WTC11 (cell line): ENCODE measurements around the gene ACO2. TPM values are rescaled to one million over a fixed set of nuclear protein-coding genes. Genes with fewer than 3 reads are reported as not detected.

Source experiments
- ATF1 ChIP-seq: sonication (generic); formaldehyde crosslinking; IDR thresholded peaks from 2 replicates; pipeline ENCODE4 v1.8.1; 2023; ENCODE audit warnings: mild to moderate bottlenecking, moderate library complexity, missing genetic modification reagents
- CREM ChIP-seq: sonication (generic); formaldehyde crosslinking; IDR thresholded peaks from 2 replicates; pipeline ENCODE4 v1.8.1; 2022; ENCODE audit warnings: mild to moderate bottlenecking, missing genetic modification reagents, moderate library complexity
- GTF2I ChIP-seq: fragments of 250-450 bp; sonication (Bioruptor Pico); conservative IDR thresholded peaks from 2 replicates; pipeline ENCODE4 v1.4.0; 2021; ENCODE audit warnings: mild to moderate bottlenecking
- HMGA2 ChIP-seq: fragments of 250-450 bp; sonication (Bioruptor Pico); IDR thresholded peaks from 2 replicates; pipeline ENCODE4 v1.4.0; 2021; ENCODE audit warnings: mild to moderate bottlenecking, moderate library complexity
- IRF2 ChIP-seq: sonication (generic); formaldehyde crosslinking; IDR thresholded peaks from 2 replicates; pipeline ENCODE4 v1.8.0; 2022; ENCODE audit warnings: low read depth, missing genetic modification reagents, borderline replicate concordance
- JAZF1 ChIP-seq: fragments of 250-450 bp; sonication (Bioruptor Pico); IDR thresholded peaks from 2 replicates; pipeline ENCODE4 v1.9.0; 2021; ENCODE audit warnings: moderate library complexity, mild to moderate bottlenecking, inconsistent platforms
- NFYB ChIP-seq: sonication (generic); formaldehyde crosslinking; conservative IDR thresholded peaks from 2 replicates; pipeline ENCODE4 v1.8.0; 2022; ENCODE audit warnings: low read depth, missing genetic modification reagents
- SMAD3 ChIP-seq: sonication (generic); formaldehyde crosslinking; IDR thresholded peaks from 2 replicates; pipeline ENCODE4 v1.8.0; 2022; ENCODE audit warnings: missing genetic modification reagents, mild to moderate bottlenecking, borderline replicate concordance
- TEAD1 ChIP-seq: sonication (generic); formaldehyde crosslinking; IDR thresholded peaks from 2 replicates; pipeline ENCODE4 v1.8.0; 2022; ENCODE audit warnings: mild to moderate bottlenecking, missing genetic modification reagents
- total RNA-seq: library from RNA; stranded (reverse); gene quantifications from 3 replicates; pipeline ENCODE4 v1.2.3, GENCODE V29; 2021
- TF ChIP-seq, protein P1 (sequence below): sonication (generic); formaldehyde crosslinking; IDR thresholded peaks from 2 replicates; pipeline ENCODE4 v1.8.0; 2022; ENCODE audit warnings: mild to moderate bottlenecking, missing genetic modification reagents
- TF ChIP-seq, protein P2 (sequence below): sonication (generic); formaldehyde crosslinking; IDR thresholded peaks from 2 replicates; pipeline ENCODE4 v1.8.0; 2022; ENCODE audit warnings: mild to moderate bottlenecking, missing genetic modification reagents
- TF ChIP-seq, protein P3 (sequence below): sonication (generic); formaldehyde crosslinking; IDR thresholded peaks from 2 replicates; pipeline ENCODE4 v1.8.1; 2022; ENCODE audit warnings: mild to moderate bottlenecking, moderate library complexity, missing genetic modification reagents
- TF ChIP-seq, protein P4 (sequence below): fragments of 250-450 bp; sonication (Bioruptor Pico); IDR thresholded peaks from 2 replicates; pipeline ENCODE4 v1.9.0; 2021; ENCODE audit warnings: mild to moderate bottlenecking, borderline replicate concordance
- TF ChIP-seq, protein P5 (sequence below): fragments of 250-450 bp; sonication (Bioruptor Pico); IDR thresholded peaks from 2 replicates; pipeline ENCODE4 v1.9.0; 2021; ENCODE audit warnings: mild to moderate bottlenecking
- TF ChIP-seq, protein P6 (sequence below): sonication (generic); formaldehyde crosslinking; IDR thresholded peaks from 2 replicates; pipeline ENCODE4 v1.8.1; 2023; ENCODE audit warnings: mild to moderate bottlenecking, missing genetic modification reagents
- TF ChIP-seq, protein P7 (sequence below): fragments of 250-450 bp; sonication (Bioruptor Pico); IDR thresholded peaks from 2 replicates; pipeline ENCODE4 v1.8.0; 2021; ENCODE audit warnings: mild to moderate bottlenecking
- TF ChIP-seq, protein P8 (sequence below): sonication (generic); formaldehyde crosslinking; IDR thresholded peaks from 2 replicates; pipeline ENCODE4 v1.8.0; 2023; ENCODE audit warnings: missing genetic modification reagents, mild to moderate bottlenecking, borderline replicate concordance
- TF ChIP-seq, protein P9 (sequence below): sonication (generic); formaldehyde crosslinking; conservative IDR thresholded peaks from 2 replicates; pipeline ENCODE4 v1.8.1; 2022; ENCODE audit warnings: mild to moderate bottlenecking, missing genetic modification reagents

The ACO2 gene
- total RNA-seq, 1 experiment from 2014 or later, result 104 TPM

DNA sequence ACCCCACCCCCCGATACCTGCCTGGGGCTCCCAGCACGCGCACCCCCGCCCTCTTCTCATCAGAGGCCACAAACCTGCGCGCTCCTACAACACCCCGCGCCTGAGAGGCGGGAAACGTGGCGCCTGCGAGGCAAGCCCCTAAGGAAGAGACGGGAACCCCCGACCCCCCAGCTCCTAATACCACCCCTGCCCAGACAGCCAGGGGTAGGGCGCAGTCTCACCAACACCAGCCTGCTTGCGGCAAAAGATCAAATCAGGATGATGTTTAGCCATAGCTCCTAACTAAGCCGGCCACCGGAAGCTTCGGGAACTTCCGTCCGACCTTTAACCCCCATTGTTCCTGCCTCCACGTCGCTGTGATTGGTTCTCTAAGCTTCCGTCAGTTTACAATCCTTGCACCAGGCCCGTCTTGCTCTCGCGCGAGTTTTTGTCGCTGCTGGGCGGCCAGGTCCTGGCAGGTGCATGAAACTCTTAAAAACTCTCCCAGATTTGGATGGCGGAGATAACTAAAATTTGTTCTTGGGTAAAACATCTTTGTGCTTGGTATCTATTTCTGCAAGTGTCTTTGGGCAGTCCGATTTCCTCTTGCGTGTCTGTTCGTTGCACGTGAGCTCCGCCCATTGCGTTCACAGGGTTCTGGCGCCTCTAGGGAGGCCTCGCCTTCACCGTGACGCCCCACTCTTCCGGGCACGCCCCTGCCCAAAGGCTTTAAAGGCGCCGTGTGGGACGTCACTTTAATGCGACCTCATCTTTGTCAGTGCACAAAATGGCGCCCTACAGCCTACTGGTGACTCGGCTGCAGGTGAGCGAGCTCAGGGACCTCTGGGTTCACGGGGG, at the start of gene ACO2, which contains the start of gene PHF5A (continued):
- TF ChIP-seq TEAD1 (no peak; the same call in 1 of the 2 replicates), IRF2 (CRISPR knock-in tag) (no peak), NFYB (peak; percentile 97), JAZF1 (no peak), SMAD3 (CRISPR knock-in tag) (0 out of 2 replicates have a peak, but pooled peaks have one; percentile 66), HMGA2 (CRISPR knock-in tag) (no peak), ATF1 (CRISPR knock-in tag) (no peak; the same call in 1 of the 2 replicates), CREM (CRISPR knock-in tag) (peak; percentile 98), GTF2I (CRISPR knock-in tag) (no peak)
- TF ChIP-seq, protein P1, sequence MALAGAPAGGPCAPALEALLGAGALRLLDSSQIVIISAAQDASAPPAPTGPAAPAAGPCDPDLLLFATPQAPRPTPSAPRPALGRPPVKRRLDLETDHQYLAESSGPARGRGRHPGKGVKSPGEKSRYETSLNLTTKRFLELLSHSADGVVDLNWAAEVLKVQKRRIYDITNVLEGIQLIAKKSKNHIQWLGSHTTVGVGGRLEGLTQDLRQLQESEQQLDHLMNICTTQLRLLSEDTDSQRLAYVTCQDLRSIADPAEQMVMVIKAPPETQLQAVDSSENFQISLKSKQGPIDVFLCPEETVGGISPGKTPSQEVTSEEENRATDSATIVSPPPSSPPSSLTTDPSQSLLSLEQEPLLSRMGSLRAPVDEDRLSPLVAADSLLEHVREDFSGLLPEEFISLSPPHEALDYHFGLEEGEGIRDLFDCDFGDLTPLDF, result no peak
- TF ChIP-seq, protein P2, sequence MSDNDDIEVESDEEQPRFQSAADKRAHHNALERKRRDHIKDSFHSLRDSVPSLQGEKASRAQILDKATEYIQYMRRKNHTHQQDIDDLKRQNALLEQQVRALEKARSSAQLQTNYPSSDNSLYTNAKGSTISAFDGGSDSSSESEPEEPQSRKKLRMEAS, result peak; percentile 78
- TF ChIP-seq, protein P3, sequence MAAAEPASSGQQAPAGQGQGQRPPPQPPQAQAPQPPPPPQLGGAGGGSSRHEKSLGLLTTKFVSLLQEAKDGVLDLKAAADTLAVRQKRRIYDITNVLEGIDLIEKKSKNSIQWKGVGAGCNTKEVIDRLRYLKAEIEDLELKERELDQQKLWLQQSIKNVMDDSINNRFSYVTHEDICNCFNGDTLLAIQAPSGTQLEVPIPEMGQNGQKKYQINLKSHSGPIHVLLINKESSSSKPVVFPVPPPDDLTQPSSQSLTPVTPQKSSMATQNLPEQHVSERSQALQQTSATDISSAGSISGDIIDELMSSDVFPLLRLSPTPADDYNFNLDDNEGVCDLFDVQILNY (CRISPR knock-in tag), result no peak; the same call in 1 of the 2 replicates
- TF ChIP-seq, protein P4, sequence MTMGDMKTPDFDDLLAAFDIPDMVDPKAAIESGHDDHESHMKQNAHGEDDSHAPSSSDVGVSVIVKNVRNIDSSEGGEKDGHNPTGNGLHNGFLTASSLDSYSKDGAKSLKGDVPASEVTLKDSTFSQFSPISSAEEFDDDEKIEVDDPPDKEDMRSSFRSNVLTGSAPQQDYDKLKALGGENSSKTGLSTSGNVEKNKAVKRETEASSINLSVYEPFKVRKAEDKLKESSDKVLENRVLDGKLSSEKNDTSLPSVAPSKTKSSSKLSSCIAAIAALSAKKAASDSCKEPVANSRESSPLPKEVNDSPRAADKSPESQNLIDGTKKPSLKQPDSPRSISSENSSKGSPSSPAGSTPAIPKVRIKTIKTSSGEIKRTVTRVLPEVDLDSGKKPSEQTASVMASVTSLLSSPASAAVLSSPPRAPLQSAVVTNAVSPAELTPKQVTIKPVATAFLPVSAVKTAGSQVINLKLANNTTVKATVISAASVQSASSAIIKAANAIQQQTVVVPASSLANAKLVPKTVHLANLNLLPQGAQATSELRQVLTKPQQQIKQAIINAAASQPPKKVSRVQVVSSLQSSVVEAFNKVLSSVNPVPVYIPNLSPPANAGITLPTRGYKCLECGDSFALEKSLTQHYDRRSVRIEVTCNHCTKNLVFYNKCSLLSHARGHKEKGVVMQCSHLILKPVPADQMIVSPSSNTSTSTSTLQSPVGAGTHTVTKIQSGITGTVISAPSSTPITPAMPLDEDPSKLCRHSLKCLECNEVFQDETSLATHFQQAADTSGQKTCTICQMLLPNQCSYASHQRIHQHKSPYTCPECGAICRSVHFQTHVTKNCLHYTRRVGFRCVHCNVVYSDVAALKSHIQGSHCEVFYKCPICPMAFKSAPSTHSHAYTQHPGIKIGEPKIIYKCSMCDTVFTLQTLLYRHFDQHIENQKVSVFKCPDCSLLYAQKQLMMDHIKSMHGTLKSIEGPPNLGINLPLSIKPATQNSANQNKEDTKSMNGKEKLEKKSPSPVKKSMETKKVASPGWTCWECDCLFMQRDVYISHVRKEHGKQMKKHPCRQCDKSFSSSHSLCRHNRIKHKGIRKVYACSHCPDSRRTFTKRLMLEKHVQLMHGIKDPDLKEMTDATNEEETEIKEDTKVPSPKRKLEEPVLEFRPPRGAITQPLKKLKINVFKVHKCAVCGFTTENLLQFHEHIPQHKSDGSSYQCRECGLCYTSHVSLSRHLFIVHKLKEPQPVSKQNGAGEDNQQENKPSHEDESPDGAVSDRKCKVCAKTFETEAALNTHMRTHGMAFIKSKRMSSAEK, result no peak
- TF ChIP-seq, protein P5, sequence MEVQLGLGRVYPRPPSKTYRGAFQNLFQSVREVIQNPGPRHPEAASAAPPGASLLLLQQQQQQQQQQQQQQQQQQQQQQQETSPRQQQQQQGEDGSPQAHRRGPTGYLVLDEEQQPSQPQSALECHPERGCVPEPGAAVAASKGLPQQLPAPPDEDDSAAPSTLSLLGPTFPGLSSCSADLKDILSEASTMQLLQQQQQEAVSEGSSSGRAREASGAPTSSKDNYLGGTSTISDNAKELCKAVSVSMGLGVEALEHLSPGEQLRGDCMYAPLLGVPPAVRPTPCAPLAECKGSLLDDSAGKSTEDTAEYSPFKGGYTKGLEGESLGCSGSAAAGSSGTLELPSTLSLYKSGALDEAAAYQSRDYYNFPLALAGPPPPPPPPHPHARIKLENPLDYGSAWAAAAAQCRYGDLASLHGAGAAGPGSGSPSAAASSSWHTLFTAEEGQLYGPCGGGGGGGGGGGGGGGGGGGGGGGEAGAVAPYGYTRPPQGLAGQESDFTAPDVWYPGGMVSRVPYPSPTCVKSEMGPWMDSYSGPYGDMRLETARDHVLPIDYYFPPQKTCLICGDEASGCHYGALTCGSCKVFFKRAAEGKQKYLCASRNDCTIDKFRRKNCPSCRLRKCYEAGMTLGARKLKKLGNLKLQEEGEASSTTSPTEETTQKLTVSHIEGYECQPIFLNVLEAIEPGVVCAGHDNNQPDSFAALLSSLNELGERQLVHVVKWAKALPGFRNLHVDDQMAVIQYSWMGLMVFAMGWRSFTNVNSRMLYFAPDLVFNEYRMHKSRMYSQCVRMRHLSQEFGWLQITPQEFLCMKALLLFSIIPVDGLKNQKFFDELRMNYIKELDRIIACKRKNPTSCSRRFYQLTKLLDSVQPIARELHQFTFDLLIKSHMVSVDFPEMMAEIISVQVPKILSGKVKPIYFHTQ (CRISPR knock-in tag), result no peak
- TF ChIP-seq, protein P6, sequence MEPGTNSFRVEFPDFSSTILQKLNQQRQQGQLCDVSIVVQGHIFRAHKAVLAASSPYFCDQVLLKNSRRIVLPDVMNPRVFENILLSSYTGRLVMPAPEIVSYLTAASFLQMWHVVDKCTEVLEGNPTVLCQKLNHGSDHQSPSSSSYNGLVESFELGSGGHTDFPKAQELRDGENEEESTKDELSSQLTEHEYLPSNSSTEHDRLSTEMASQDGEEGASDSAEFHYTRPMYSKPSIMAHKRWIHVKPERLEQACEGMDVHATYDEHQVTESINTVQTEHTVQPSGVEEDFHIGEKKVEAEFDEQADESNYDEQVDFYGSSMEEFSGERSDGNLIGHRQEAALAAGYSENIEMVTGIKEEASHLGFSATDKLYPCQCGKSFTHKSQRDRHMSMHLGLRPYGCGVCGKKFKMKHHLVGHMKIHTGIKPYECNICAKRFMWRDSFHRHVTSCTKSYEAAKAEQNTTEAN (CRISPR knock-in tag), result no peak
- TF ChIP-seq, protein P7, sequence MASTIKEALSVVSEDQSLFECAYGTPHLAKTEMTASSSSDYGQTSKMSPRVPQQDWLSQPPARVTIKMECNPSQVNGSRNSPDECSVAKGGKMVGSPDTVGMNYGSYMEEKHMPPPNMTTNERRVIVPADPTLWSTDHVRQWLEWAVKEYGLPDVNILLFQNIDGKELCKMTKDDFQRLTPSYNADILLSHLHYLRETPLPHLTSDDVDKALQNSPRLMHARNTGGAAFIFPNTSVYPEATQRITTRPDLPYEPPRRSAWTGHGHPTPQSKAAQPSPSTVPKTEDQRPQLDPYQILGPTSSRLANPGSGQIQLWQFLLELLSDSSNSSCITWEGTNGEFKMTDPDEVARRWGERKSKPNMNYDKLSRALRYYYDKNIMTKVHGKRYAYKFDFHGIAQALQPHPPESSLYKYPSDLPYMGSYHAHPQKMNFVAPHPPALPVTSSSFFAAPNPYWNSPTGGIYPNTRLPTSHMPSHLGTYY (CRISPR knock-in tag), result no peak
- TF ChIP-seq, protein P8, sequence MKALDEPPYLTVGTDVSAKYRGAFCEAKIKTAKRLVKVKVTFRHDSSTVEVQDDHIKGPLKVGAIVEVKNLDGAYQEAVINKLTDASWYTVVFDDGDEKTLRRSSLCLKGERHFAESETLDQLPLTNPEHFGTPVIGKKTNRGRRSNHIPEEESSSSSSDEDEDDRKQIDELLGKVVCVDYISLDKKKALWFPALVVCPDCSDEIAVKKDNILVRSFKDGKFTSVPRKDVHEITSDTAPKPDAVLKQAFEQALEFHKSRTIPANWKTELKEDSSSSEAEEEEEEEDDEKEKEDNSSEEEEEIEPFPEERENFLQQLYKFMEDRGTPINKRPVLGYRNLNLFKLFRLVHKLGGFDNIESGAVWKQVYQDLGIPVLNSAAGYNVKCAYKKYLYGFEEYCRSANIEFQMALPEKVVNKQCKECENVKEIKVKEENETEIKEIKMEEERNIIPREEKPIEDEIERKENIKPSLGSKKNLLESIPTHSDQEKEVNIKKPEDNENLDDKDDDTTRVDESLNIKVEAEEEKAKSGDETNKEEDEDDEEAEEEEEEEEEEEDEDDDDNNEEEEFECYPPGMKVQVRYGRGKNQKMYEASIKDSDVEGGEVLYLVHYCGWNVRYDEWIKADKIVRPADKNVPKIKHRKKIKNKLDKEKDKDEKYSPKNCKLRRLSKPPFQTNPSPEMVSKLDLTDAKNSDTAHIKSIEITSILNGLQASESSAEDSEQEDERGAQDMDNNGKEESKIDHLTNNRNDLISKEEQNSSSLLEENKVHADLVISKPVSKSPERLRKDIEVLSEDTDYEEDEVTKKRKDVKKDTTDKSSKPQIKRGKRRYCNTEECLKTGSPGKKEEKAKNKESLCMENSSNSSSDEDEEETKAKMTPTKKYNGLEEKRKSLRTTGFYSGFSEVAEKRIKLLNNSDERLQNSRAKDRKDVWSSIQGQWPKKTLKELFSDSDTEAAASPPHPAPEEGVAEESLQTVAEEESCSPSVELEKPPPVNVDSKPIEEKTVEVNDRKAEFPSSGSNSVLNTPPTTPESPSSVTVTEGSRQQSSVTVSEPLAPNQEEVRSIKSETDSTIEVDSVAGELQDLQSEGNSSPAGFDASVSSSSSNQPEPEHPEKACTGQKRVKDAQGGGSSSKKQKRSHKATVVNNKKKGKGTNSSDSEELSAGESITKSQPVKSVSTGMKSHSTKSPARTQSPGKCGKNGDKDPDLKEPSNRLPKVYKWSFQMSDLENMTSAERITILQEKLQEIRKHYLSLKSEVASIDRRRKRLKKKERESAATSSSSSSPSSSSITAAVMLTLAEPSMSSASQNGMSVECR, result 0 out of 2 replicates have a peak, but pooled peaks have one; percentile 91
- TF ChIP-seq, protein P9, sequence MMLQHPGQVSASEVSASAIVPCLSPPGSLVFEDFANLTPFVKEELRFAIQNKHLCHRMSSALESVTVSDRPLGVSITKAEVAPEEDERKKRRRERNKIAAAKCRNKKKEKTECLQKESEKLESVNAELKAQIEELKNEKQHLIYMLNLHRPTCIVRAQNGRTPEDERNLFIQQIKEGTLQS, result no peak
